ENCODE results near the gene SLC25A14. TPM values are rescaled to one million over a fixed set of nuclear protein-coding genes. Genes with fewer than 3 reads are reported as not detected.

The SLC25A14 gene
- total and polyA plus RNA-seq, 2 experiments from 2014 or later, result 8.3 to 14.9 TPM

GRCh38 chrX:130296743-130297142 is 43.0 kb upstream of the SLC25A14 start (continued):
- TF ChIP-seq ZNF462 (CRISPR knock-in tag; IDR thresholded peaks at IDR 0.05) (no peak), CTCF (conservative IDR thresholded peaks at IDR 0.05; ENCODE audit: low read depth in 2 of 2) (no peak)

GRCh38 chrX:130299279-130300009 is 40.3 kb upstream of the SLC25A14 start:
- peak overlapping the region; percentile 38; the same call in 1 of the 2 replicates for H3K4me2 ChIP-seq
- H3F3A ChIP-seq (replicated peaks; ENCODE audit: low read depth), result no peaks in the 10 kb centered on the region
- H3K9me2 ChIP-seq (ENCODE audit: insufficient read depth), result no peaks in the 10 kb centered on the region
- H3K27me3 ChIP-seq (ENCODE audit: insufficient read depth), result no peaks in the 10 kb centered on the region
- Mint-ChIP-seq H3K4me1 (no peaks in the 10 kb centered on the region), H3K4me3 (no peak overlapping the region), H3K27ac (no peak overlapping the region), H3K27me3 (ENCODE audit: insufficient read depth, low read depth, poor library complexity) (no peaks in the 10 kb centered on the region), H3K36me3 (ENCODE audit: low read depth) (no peaks in the 10 kb centered on the region), H3K9me3 (no peaks in the 10 kb centered on the region)
- H3K36me3 ChIP-seq (ENCODE audit: insufficient read depth), result no peaks in the 10 kb centered on the region
- no peak overlapping the region for H3K27ac ChIP-seq (ENCODE audit: low read depth)
- peak; percentile 13 for DNase-seq (ENCODE audit: low spot score)
- no peaks in the 10 kb centered on the region for H3K4me1 ChIP-seq (ENCODE audit: insufficient read depth)
- H3K4me3 ChIP-seq, result no peak overlapping the region
- H2AFZ ChIP-seq, result peak overlapping the region; percentile 56; the same call in 1 of the 2 replicates
- no peaks in the 10 kb centered on the region for H3K79me2 ChIP-seq (replicated peaks; ENCODE audit: insufficient read depth)
- TF ChIP-seq ZNF462 (CRISPR knock-in tag; IDR thresholded peaks at IDR 0.05), result no peak
- peak; percentile 73 for ATAC-seq
- H4K20me1 ChIP-seq (replicated peaks; ENCODE audit: insufficient read depth), result no peaks in the 10 kb centered on the region

Data from GM23338 (cell line).